ENCODE data around the gene COL15A1. TPM values are rescaled to one million over a fixed set of nuclear protein-coding genes. Genes with fewer than 3 reads are reported as not detected.

COL15A1 gene
- total RNA-seq, 1 experiment from 2014 or later = not detected

DNA sequence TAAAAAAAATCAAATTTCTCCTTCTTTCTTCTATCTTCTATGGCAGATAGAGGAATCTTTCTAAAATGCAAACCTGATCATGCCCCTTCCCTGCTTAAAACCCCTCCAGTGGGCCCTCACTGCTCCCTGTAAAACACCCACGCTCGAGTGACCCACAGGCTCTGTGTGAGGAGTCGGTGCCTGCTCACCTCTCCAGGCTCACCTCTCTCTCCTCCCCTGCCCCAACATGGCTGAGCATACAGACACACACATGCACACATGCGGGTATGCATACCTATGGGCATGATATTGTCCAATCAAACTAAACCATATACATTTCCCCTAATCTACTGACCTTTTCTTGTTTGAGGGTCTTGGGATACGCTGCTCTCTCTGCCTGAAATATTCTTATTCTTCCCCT lies 40.8 kb upstream of the COL15A1 start:
- H3K27me3 Mint-ChIP-seq (ENCODE audit: low read depth) = peaks cover 3% of the 10 kb centered on the region
- H3K4me3 Mint-ChIP-seq = no peak overlapping the region

More for the DNA sequence above, 40.8 kb upstream of the COL15A1 start:
- Histone ChIP-seq H3K79me1 (ENCODE audit: insufficient read depth, low read depth, low read length, poor library complexity, severe bottlenecking) (no peaks in the 10 kb centered on the region), H4K91ac (ENCODE audit: insufficient read length, low read depth, low read length) (no peak overlapping the region), H2AFZ (ENCODE audit: low read length) (no peak overlapping the region), H3K27me3 (ENCODE audit: insufficient read depth, low read length) (no peaks in the 10 kb centered on the region), H4K8ac (replicated peaks; ENCODE audit: insufficient read length, low read depth, low read length) (no peak overlapping the region), H2BK20ac (ENCODE audit: low read depth, low read length, poor library complexity, severe bottlenecking) (no peak overlapping the region), H3K18ac (ENCODE audit: insufficient read length, low read depth, low read length) (no peak overlapping the region), H3T11ph (ENCODE audit: low read length) (no peak overlapping the region), H2BK120ac (ENCODE audit: low read depth, low read length, poor library complexity, severe bottlenecking) (no peak overlapping the region), H3K14ac (ENCODE audit: insufficient read depth, low read length) (no peak overlapping the region), H3K23me2 (ENCODE audit: insufficient read length, low read depth, low read length, poor library complexity, severe bottlenecking) (no peaks in the 10 kb centered on the region), H2AK5ac (ENCODE audit: insufficient read length, low read length) (no peak overlapping the region), H3K23ac (ENCODE audit: insufficient read length, low read depth, low read length) (no peak overlapping the region), H2BK12ac (ENCODE audit: insufficient read length, low read depth, low read length) (no peak overlapping the region), H3K4me1 (ENCODE audit: insufficient read depth, low read length) (no peaks in the 10 kb centered on the region), H4K20me1 (ENCODE audit: control insufficient read depth, insufficient read depth, insufficient read length) (no peaks in the 10 kb centered on the region), H3K27ac (ENCODE audit: insufficient read length, low read depth, low read length) (no peak overlapping the region), H3K4ac (ENCODE audit: low read depth, low read length) (no peak overlapping the region), H3K56ac (ENCODE audit: insufficient read length, low read depth, low read length) (no peak overlapping the region), H3K9me3 (ENCODE audit: control insufficient read depth, low read depth, low read length) (no peaks in the 10 kb centered on the region), H3K4me2 (ENCODE audit: insufficient read depth, insufficient read length, low read length) (no peak overlapping the region), H4K5ac (ENCODE audit: insufficient read length, low read depth, low read length) (no peak overlapping the region), H3K79me2 (ENCODE audit: insufficient read depth, low read length) (no peaks in the 10 kb centered on the region), H2BK15ac (ENCODE audit: low read depth, low read length) (no peak overlapping the region), H3K9ac (ENCODE audit: extremely low read depth, insufficient read length, low read length) (no peak overlapping the region), H2BK5ac (ENCODE audit: insufficient read length, low read length) (no peak overlapping the region)
- TF ChIP-seq, protein P1, sequence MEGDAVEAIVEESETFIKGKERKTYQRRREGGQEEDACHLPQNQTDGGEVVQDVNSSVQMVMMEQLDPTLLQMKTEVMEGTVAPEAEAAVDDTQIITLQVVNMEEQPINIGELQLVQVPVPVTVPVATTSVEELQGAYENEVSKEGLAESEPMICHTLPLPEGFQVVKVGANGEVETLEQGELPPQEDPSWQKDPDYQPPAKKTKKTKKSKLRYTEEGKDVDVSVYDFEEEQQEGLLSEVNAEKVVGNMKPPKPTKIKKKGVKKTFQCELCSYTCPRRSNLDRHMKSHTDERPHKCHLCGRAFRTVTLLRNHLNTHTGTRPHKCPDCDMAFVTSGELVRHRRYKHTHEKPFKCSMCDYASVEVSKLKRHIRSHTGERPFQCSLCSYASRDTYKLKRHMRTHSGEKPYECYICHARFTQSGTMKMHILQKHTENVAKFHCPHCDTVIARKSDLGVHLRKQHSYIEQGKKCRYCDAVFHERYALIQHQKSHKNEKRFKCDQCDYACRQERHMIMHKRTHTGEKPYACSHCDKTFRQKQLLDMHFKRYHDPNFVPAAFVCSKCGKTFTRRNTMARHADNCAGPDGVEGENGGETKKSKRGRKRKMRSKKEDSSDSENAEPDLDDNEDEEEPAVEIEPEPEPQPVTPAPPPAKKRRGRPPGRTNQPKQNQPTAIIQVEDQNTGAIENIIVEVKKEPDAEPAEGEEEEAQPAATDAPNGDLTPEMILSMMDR (conservative IDR thresholded peaks at IDR 0.05) = no peak
- Mint-ChIP-seq H3K9me3 (no peaks in the 10 kb centered on the region), H3K27ac (no peak overlapping the region), H3K36me3 (ENCODE audit: insufficient read depth in 1 of 3, low read depth in 3 of 3) (no peaks in the 10 kb centered on the region), H3K4me1 (no peaks in the 10 kb centered on the region)
- no CpG with 5 or more reads among the region's 5 CpGs for WGBS (ENCODE audit: extremely low coverage, insufficient read length, low lambda C conversion rate)
- DNase-seq = no peak
